GM23338 (cell line): ENCODE data around the gene ENOSF1. TPM values are rescaled to one million over a fixed set of nuclear protein-coding genes. Genes with fewer than 3 reads are reported as not detected.

Source experiments
- ATAC-seq: fragments of 200-7000 bp; cut with Tn5 transposase; 3 replicates; pipeline ENCODE4 v1.9.1; 2020
- DNase-seq: peaks from one replicate; pipeline ENCODE4 v3.0.0-alpha.2; 2015; ENCODE audit warnings: low spot score
- H2AFZ ChIP-seq: fragments of 200-600 bp; sonication (generic); 2 replicates; pipeline ENCODE4 v1.8.0; 2016; ENCODE audit warnings: antibody characterized with exemption, mild to moderate bottlenecking, moderate library complexity
- H3F3A ChIP-seq: fragments of 200-600 bp; sonication (generic); replicated peaks from 2 replicates; pipeline ENCODE4 v1.8.0; 2017; ENCODE audit warnings: antibody characterized with exemption, mixed run types, low read depth
- H3K27ac ChIP-seq: fragments of 200-600 bp; sonication (generic); 2 replicates; pipeline ENCODE4 v1.6.1; 2016; ENCODE audit warnings: low read depth
- H3K27me3 ChIP-seq: fragments of 200-600 bp; sonication (generic); 2 replicates; pipeline ENCODE4 v1.8.0; 2016; ENCODE audit warnings: mild to moderate bottlenecking, mixed run types, moderate library complexity; ENCODE audit not compliant: insufficient read depth
- H3K36me3 ChIP-seq: fragments of 200-600 bp; sonication (generic); 2 replicates; pipeline ENCODE4 v1.8.0; 2016; ENCODE audit warnings: mild to moderate bottlenecking; ENCODE audit not compliant: insufficient read depth
- H3K4me1 ChIP-seq: fragments of 200-600 bp; sonication (generic); 2 replicates; pipeline ENCODE4 v1.8.0; 2016; ENCODE audit warnings: mild to moderate bottlenecking, moderate library complexity; ENCODE audit not compliant: insufficient read depth
- H3K4me2 ChIP-seq: fragments of 200-600 bp; sonication (generic); 2 replicates; pipeline ENCODE4 v1.7.1; 2017; ENCODE audit warnings: mixed run types
- H3K4me3 ChIP-seq: fragments of 200-600 bp; sonication (generic); 2 replicates; pipeline ENCODE4 v1.6.1; 2016; ENCODE audit warnings: mixed run types
- H3K79me2 ChIP-seq: fragments of 200-600 bp; sonication (generic); replicated peaks from 2 replicates; pipeline ENCODE4 v1.8.0; 2017; ENCODE audit warnings: mild to moderate bottlenecking; ENCODE audit not compliant: insufficient read depth
- H3K9me2 ChIP-seq: fragments of 200-600 bp; sonication (generic); 2 replicates; pipeline ENCODE4 v1.8.0; 2017; ENCODE audit not compliant: insufficient read depth
- H4K20me1 ChIP-seq: fragments of 200-600 bp; sonication (generic); replicated peaks from 2 replicates; pipeline ENCODE4 v1.8.0; 2017; ENCODE audit warnings: mild to moderate bottlenecking; ENCODE audit not compliant: insufficient read depth
- H3K27ac Mint-ChIP-seq: 2 replicates; pipeline ENCODE4 v1.8.0; 2020; ENCODE audit warnings: inconsistent platforms, mild to moderate bottlenecking, moderate library complexity, mixed read lengths
- H3K27me3 Mint-ChIP-seq: 3 replicates; pipeline ENCODE4 v1.8.0; 2022; ENCODE audit warnings: low read depth, mild to moderate bottlenecking, moderate library complexity, mixed read lengths, inconsistent platforms; ENCODE audit not compliant: insufficient read depth, poor library complexity
- H3K36me3 Mint-ChIP-seq: 3 replicates; pipeline ENCODE4 v1.8.0; 2021; ENCODE audit warnings: low read depth, mild to moderate bottlenecking, inconsistent platforms, moderate library complexity, mixed read lengths
- H3K4me1 Mint-ChIP-seq: 3 replicates; pipeline ENCODE4 v1.8.0; 2020; ENCODE audit warnings: mild to moderate bottlenecking, inconsistent platforms, mixed read lengths
- H3K4me3 Mint-ChIP-seq: 3 replicates; pipeline ENCODE4 v1.8.0; 2021; ENCODE audit warnings: moderate library complexity, mild to moderate bottlenecking, inconsistent platforms, mixed read lengths
- H3K9me3 Mint-ChIP-seq: 3 replicates; pipeline ENCODE4 v1.8.0; 2020; ENCODE audit warnings: moderate library complexity, mild to moderate bottlenecking, inconsistent platforms, mixed read lengths
- CREB1 ChIP-seq: fragments of 250-450 bp; sonication (Bioruptor Pico); IDR thresholded peaks from 2 replicates; pipeline ENCODE4 v1.5.0; 2020; ENCODE audit warnings: low read depth, mild to moderate bottlenecking, moderate library complexity
- CTCF ChIP-seq, 2 experiments: fragments of 200-600 bp in 1 of 2; sonication (generic) in 1 of 2; conservative IDR thresholded peaks; 2 replicates each; pipeline versions ENCODE4 v1.5.1 to v1.6.1; 2016 to 2017; ENCODE audit warnings: antibody characterized with exemption in 2 of 2, low read depth in 2 of 2, mild to moderate bottlenecking in 2 of 2, moderate library complexity in 1 of 2
- EZH2phosphoT487 ChIP-seq: fragments of 200-600 bp; sonication (generic); IDR thresholded peaks from one replicate; pipeline ENCODE4 v1.8.1; 2018; ENCODE audit warnings: antibody characterized with exemption; ENCODE audit not compliant: unreplicated experiment
- NANOG ChIP-seq: IDR thresholded peaks from 2 replicates; pipeline ENCODE4 v1.6.1; 2016; ENCODE audit warnings: antibody characterized with exemption, borderline replicate concordance
- ZNF114 ChIP-seq: fragments of 250-450 bp; sonication (Bioruptor Pico); IDR thresholded peaks from 2 replicates; pipeline ENCODE4 v1.5.0; 2020; ENCODE audit warnings: mild to moderate bottlenecking, moderate library complexity
- ZNF331 ChIP-seq: fragments of 250-450 bp; sonication (Bioruptor Pico); IDR thresholded peaks from 2 replicates; pipeline ENCODE4 v1.5.0; 2020; ENCODE audit warnings: low read depth, mild to moderate bottlenecking, moderate library complexity
- polyA plus RNA-seq: library from polyadenylated mRNA; unstranded; fragments of >200 nt; fragmentation: Nextera tagmentation; extraction: Ambion mirVana; gene quantifications from 2 replicates; pipeline ENCODE4 v1.2.1, GENCODE V29; 2016
- total RNA-seq: library from RNA; depleted of rRNA; stranded (reverse); fragments of >200 nt; shearing (Covaris generic); gene quantifications from 2 replicates; pipeline ENCODE4 v1.2.3, GENCODE V29; 2014
- TF ChIP-seq, protein P1 (sequence below): IDR thresholded peaks from one replicate; pipeline ENCODE4 v1.6.1; 2018; ENCODE audit warnings: antibody characterized with exemption; ENCODE audit not compliant: unreplicated experiment

ENOSF1 gene
- total and polyA plus RNA-seq, 2 experiments from 2014 or later = 30.1 to 36.4 TPM

DNA sequence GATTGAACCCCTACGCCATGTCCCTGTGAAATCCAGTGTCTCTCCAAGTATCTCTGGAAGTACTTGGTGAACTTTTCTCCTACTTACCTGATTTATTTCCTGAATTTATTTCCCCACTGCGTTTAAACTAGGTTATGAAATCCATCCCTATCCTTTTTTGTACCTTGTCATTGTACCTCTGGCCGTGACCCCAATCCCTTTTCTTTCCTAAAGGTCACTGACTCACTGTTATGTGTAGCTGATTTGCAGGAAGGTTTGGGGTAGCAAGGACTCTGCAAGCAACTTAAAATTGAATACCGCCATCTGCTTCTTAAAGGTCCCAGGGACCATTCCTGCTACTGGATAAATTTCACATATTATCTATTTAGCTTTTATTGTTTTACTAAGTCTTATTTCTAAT lies 4.6 kb upstream of the ENOSF1 start:
- H3K27ac ChIP-seq = no peak overlapping the region
- Mint-ChIP-seq H3K4me3 (no peak overlapping the region), H3K27ac (no peak overlapping the region)

DNA sequence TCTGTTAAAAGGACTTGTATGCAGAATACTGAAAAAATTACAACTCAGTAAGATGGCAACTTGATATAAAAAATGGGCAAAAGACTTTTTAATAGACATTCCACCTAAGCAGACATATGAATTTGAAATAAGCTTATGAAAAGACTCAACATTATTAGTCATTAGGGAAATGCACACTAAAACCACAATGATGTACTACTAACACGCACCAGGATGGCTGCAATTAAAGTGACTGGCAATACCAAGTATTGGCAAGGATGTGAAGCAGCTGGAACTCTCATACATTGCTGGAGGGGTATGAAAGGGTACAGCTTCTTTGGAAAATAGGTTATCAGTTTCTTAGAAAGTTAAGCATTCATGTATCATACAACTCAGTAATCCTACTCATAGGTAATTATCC lies 3.2 kb upstream of the ENOSF1 start:
- no peak overlapping the region for H3K4me3 Mint-ChIP-seq
- peaks cover 7% of the 10 kb centered on the region; the same call in 2 of the 3 replicates for H3K36me3 Mint-ChIP-seq
- peaks cover 6% of the 10 kb centered on the region for H3K27me3 Mint-ChIP-seq
- Histone ChIP-seq H3K4me1 (peaks cover 6% of the 10 kb centered on the region), H3K79me2 (peaks cover 14% of the 10 kb centered on the region), H3K4me2 (no peak overlapping the region), H3K36me3 (no peaks in the 10 kb centered on the region; the same call in 1 of the 2 replicates), H3F3A (peaks cover 5% of the 10 kb centered on the region; the same call in 1 of the 2 replicates), H3K9me2 (no peaks in the 10 kb centered on the region), H4K20me1 (peaks cover 3% of the 10 kb centered on the region), H3K27ac (no peak overlapping the region), H3K4me3 (no peak overlapping the region), H2AFZ (no peak overlapping the region), H3K27me3 (0 out of 2 replicates have a peak, but pooled peaks cover 7% of the 10 kb centered on the region)
- peaks cover 7% of the 10 kb centered on the region; the same call in 2 of the 3 replicates for H3K9me3 Mint-ChIP-seq
- TF ChIP-seq EZH2phosphoT487 (no peak), CREB1 (CRISPR knock-in tag) (no peak), ZNF114 (CRISPR knock-in tag) (no peak), CTCF (conservative IDR thresholded peaks at IDR 0.05; ENCODE audit: low read depth in 2 of 2) (no peak), ZNF331 (CRISPR knock-in tag) (no peak), NANOG (no peak)
- TF ChIP-seq, protein P1, sequence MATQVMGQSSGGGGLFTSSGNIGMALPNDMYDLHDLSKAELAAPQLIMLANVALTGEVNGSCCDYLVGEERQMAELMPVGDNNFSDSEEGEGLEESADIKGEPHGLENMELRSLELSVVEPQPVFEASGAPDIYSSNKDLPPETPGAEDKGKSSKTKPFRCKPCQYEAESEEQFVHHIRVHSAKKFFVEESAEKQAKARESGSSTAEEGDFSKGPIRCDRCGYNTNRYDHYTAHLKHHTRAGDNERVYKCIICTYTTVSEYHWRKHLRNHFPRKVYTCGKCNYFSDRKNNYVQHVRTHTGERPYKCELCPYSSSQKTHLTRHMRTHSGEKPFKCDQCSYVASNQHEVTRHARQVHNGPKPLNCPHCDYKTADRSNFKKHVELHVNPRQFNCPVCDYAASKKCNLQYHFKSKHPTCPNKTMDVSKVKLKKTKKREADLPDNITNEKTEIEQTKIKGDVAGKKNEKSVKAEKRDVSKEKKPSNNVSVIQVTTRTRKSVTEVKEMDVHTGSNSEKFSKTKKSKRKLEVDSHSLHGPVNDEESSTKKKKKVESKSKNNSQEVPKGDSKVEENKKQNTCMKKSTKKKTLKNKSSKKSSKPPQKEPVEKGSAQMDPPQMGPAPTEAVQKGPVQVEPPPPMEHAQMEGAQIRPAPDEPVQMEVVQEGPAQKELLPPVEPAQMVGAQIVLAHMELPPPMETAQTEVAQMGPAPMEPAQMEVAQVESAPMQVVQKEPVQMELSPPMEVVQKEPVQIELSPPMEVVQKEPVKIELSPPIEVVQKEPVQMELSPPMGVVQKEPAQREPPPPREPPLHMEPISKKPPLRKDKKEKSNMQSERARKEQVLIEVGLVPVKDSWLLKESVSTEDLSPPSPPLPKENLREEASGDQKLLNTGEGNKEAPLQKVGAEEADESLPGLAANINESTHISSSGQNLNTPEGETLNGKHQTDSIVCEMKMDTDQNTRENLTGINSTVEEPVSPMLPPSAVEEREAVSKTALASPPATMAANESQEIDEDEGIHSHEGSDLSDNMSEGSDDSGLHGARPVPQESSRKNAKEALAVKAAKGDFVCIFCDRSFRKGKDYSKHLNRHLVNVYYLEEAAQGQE = no peak
- no peak overlapping the region for H3K27ac Mint-ChIP-seq
- ATAC-seq (no peak), DNase-seq (no peak)
- peaks cover 4% of the 10 kb centered on the region; the same call in 2 of the 3 replicates for H3K4me1 Mint-ChIP-seq

More for the DNA sequence above, 4.6 kb upstream of the ENOSF1 start:
- H3K4me3 ChIP-seq = no peak overlapping the region
- H3K27me3 ChIP-seq = 0 out of 2 replicates have a peak, but pooled peaks cover 7% of the 10 kb centered on the region
- H3K79me2 ChIP-seq = no peaks in the 10 kb centered on the region
- Mint-ChIP-seq H3K36me3 (peaks cover 3% of the 10 kb centered on the region; the same call in 2 of the 3 replicates), H3K4me1 (no peaks in the 10 kb centered on the region), H3K9me3 (peaks cover 7% of the 10 kb centered on the region; the same call in 2 of the 3 replicates), H3K27me3 (peaks cover 3% of the 10 kb centered on the region)
- 0 out of 2 replicates have a peak, but pooled peaks cover 1% of the 10 kb centered on the region for H3F3A ChIP-seq
- no peaks in the 10 kb centered on the region; the same call in 1 of the 2 replicates for H3K36me3 ChIP-seq
- no peak for TF ChIP-seq ZNF331 (CRISPR knock-in tag)
- no peak for TF ChIP-seq CREB1 (CRISPR knock-in tag)
- no peaks in the 10 kb centered on the region for H3K4me1 ChIP-seq
- ATAC-seq (no peak), DNase-seq (no peak)
- H3K4me2 ChIP-seq = no peak overlapping the region
- H4K20me1 ChIP-seq = no peaks in the 10 kb centered on the region
- no peak overlapping the region for H2AFZ ChIP-seq
- H3K9me2 ChIP-seq = no peaks in the 10 kb centered on the region
